Skeletal muscle satellite cell (primary cell): Measurements from ENCODE around the gene PXMP4.

ENCODE experiments used
- H3K27me3 ChIP-seq: 2 replicates; pipeline ENCODE4 v1.7.0; 2013; ENCODE audit warnings: low read length; ENCODE audit not compliant: control insufficient read depth, insufficient read depth
- H3K36me3 ChIP-seq: 2 replicates; pipeline ENCODE4 v1.7.0; 2013; ENCODE audit warnings: mild to moderate bottlenecking, control low read depth, low read length; ENCODE audit not compliant: insufficient read depth
- H3K4me1 ChIP-seq: 2 replicates; pipeline ENCODE4 v1.7.0; 2013; ENCODE audit warnings: low read length; ENCODE audit not compliant: control insufficient read depth, insufficient read depth
- H3K4me2 ChIP-seq: 2 replicates; pipeline ENCODE4 v1.7.0; 2013; ENCODE audit warnings: mild to moderate bottlenecking, low read length
- H3K4me3 ChIP-seq: 2 replicates; pipeline ENCODE4 v1.7.0; 2013; ENCODE audit warnings: low read length
- H3K9ac ChIP-seq: 2 replicates; pipeline ENCODE4 v1.7.0; 2013; ENCODE audit warnings: mild to moderate bottlenecking, low read depth, low read length, moderate library complexity
- H3K9me3 ChIP-seq: replicated peaks from 2 replicates; pipeline ENCODE4 v1.7.0; 2013; ENCODE audit warnings: mild to moderate bottlenecking, control low read depth, low read length

The PXMP4 gene

GRCh38 chr20:33676652-33677645 is 43.2 kb downstream of the PXMP4 start:
- Histone ChIP-seq H3K4me2 (no peak overlapping the region), H3K4me3 (no peak overlapping the region), H3K9me3 (no peaks in the 10 kb centered on the region), H3K27me3 (no peaks in the 10 kb centered on the region), H3K36me3 (peaks cover 5% of the 10 kb centered on the region), H3K9ac (no peak overlapping the region), H3K4me1 (peaks cover 39% of the 10 kb centered on the region)

DNA sequence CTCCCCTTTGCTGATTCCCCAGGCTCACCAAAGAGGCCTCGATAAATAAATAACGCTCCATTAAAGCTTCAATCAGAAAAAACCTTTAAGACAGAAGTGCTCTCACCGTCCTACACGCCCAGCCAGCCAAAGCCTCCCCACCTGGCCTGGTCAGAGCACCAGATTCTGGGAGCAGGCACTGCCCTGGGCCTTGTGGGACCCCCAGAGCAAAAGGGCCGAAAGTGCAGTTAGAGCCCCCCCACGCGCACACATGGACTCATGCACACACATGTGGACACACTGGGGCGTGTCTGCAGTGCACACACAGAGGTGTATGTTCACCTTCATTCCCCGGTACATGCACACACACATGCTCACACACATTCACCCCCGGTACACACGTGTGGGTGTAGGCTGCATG is 44.0 kb downstream of the PXMP4 start:
- H3K4me1 ChIP-seq = peaks cover 39% of the 10 kb centered on the region
- no peak overlapping the region for H3K4me2 ChIP-seq
- H3K9me3 ChIP-seq = no peaks in the 10 kb centered on the region
- H3K36me3 ChIP-seq = peaks cover 5% of the 10 kb centered on the region
- no peak overlapping the region for H3K9ac ChIP-seq
- H3K27me3 ChIP-seq = no peaks in the 10 kb centered on the region
- no peak overlapping the region for H3K4me3 ChIP-seq

GRCh38 chr20:33675136-33675959 is 44.8 kb downstream of the PXMP4 start:
- Histone ChIP-seq H3K36me3 (peaks cover 5% of the 10 kb centered on the region), H3K4me1 (peaks cover 33% of the 10 kb centered on the region), H3K4me2 (peak overlapping the region; percentile 89), H3K9me3 (no peaks in the 10 kb centered on the region), H3K4me3 (peak overlapping the region; percentile 69), H3K27me3 (no peaks in the 10 kb centered on the region), H3K9ac (peak overlapping the region; percentile 69)

- Histone ChIP-seq H3K9ac (peak within 1 kb of the TSS; percentile 69), H3K36me3 (peaks cover 8% of the 10 kb centered on the region), H3K9me3 (no peaks in the 10 kb centered on the region), H3K4me1 (peaks cover 33% of the 10 kb centered on the region), H3K4me2 (peak within 1 kb of the TSS; percentile 89), H3K27me3 (no peaks in the 10 kb centered on the region), H3K4me3 (peak within 1 kb of the TSS; percentile 69)
Measured at GRCh38 chr20:33674294-33675135, 45.6 kb downstream of the PXMP4 start, which contains the start of gene NECAB3. Gene NECAB3, minus strand, starts transcription at chr20:33674428. Its CDS starts 76 bp downstream, at chr20:33674352.

GRCh38 chr20:33673410-33674293 is 46.5 kb downstream of the PXMP4 start:
- Histone ChIP-seq H3K4me3 (peak overlapping the region; percentile 69), H3K36me3 (peaks cover 11% of the 10 kb centered on the region), H3K4me2 (peak overlapping the region; percentile 89), H3K4me1 (peaks cover 33% of the 10 kb centered on the region), H3K9ac (peak overlapping the region; percentile 66), H3K9me3 (no peaks in the 10 kb centered on the region), H3K27me3 (no peaks in the 10 kb centered on the region)

- H3K4me2 ChIP-seq = peak overlapping the region; percentile 89
- peaks cover 36% of the 10 kb centered on the region for H3K4me1 ChIP-seq
- H3K9ac ChIP-seq = peak overlapping the region; percentile 66
- H3K27me3 ChIP-seq = no peaks in the 10 kb centered on the region
- H3K4me3 ChIP-seq = peak overlapping the region; percentile 69
- H3K36me3 ChIP-seq = peaks cover 13% of the 10 kb centered on the region
- no peaks in the 10 kb centered on the region for H3K9me3 ChIP-seq
Measured at GRCh38 chr20:33673114-33673409, 47.0 kb downstream of the PXMP4 start.

DNA sequence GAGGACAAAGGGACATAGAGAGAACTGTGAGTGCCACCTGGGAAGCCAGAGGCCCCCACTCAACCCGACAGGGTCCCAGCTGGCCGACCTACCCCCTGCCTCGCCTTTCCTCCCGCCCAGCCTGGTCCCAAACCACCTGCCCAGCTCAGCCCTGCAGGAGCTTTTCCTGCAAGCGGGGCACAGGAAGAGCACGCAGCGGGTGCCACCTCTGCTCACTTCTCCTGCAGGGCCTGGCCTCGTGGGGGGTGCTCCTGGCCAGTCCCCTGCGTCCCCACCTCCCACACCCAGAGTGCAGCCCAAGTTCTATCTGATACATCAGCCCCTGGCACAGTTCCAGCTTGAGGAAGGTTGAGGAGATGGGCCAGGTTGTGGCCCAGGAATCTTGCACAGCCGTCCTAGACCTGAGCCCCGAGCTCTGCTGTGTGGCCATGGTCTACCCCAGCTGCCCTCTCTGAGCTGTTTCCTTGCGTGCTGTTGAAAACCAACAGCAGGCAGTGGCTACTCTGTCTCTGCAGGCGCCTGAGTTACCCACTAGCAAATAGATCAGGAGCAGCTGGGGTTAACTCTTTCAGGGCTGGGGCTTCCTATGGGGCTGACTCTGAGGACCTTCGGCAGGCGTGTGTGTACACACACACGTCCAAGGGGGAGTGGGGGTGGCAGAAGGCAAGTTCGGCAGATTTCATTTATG is 47.5 kb downstream of the PXMP4 start:
- peaks cover 41% of the 10 kb centered on the region for H3K4me1 ChIP-seq
- H3K36me3 ChIP-seq = peaks cover 13% of the 10 kb centered on the region
- peak overlapping the region; percentile 89 for H3K4me2 ChIP-seq
- no peak overlapping the region for H3K9ac ChIP-seq
- H3K4me3 ChIP-seq = peak overlapping the region; percentile 69
- H3K9me3 ChIP-seq = no peaks in the 10 kb centered on the region
- H3K27me3 ChIP-seq = no peaks in the 10 kb centered on the region

- no peaks in the 10 kb centered on the region for H3K27me3 ChIP-seq
- H3K36me3 ChIP-seq = peaks cover 13% of the 10 kb centered on the region
- H3K9me3 ChIP-seq = no peaks in the 10 kb centered on the region
- no peak overlapping the region for H3K4me2 ChIP-seq
- no peak overlapping the region for H3K9ac ChIP-seq
- H3K4me3 ChIP-seq = no peak overlapping the region
- H3K4me1 ChIP-seq = peaks cover 49% of the 10 kb centered on the region
Measured at GRCh38 chr20:33671573-33672288, 48.4 kb downstream of the PXMP4 start.

DNA sequence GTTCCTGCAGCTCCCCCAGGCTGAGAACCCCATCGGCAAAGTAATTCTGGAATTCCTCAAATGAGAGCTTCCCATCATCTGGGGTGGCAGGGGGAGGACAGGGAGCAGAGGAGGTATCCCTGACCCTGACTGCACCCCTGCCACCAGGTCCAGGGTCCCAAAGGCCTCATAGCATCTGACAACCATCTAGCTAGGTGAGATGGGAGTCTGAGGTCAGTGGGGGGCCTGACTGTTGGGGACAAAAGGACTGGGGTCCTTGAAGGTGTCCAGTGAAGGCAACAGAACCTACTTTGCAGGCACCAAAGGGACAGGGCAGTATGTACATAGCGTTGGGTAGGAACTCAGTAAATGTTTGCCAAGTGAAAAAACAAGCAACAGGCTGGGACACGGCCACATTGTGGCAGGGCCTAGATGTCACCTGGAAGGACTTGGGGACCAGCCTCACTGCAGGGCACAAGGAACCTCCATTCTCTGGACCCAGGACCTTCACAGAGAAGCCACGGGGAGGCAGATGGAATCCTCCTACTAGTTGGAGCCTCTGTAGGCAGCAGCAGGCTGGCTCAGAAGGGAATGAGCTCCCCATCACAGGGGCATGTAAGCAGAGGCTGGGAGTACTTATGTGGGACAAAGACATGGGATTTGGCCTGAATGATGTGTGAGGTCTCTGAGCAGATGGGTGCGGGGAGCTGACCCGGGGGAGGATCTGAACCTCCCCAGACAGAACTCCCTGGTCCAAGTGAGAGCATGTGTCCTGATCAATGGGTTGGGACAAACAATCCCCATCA is 49.2 kb downstream of the PXMP4 start:
- no peak overlapping the region for H3K4me3 ChIP-seq
- H3K4me1 ChIP-seq = peaks cover 55% of the 10 kb centered on the region
- no peak overlapping the region for H3K4me2 ChIP-seq

More for the DNA sequence above, 49.2 kb downstream of the PXMP4 start:
- H3K9ac ChIP-seq = no peak overlapping the region
- peaks cover 13% of the 10 kb centered on the region for H3K36me3 ChIP-seq
- H3K27me3 ChIP-seq = no peaks in the 10 kb centered on the region
- no peaks in the 10 kb centered on the region for H3K9me3 ChIP-seq
